Activated CD4-positive, alpha-beta memory T cell treated with anti-CD3 and anti-CD28 coated beads for 36 hours (primary cell): ENCODE measurements around the gene NRCAM. TPM values are rescaled to one million over a fixed set of nuclear protein-coding genes. Genes with fewer than 3 reads are reported as not detected.

Experiments used
- CTCF ChIA-PET: fragments of 350-600 bp; sonication (Branson Sonifier 250); formaldehyde crosslinking; loops from one replicate; lab custom pipeline; 2021; ENCODE audit warnings: antibody characterized with exemption, inconsistent platforms; lab: Charles Lee
- POLR2A ChIA-PET: fragments of 350-600 bp; sonication (Branson Sonifier 250); formaldehyde crosslinking; loops from one replicate; lab custom pipeline; 2021; ENCODE audit warnings: antibody characterized with exemption; lab: Charles Lee
- DNase-seq: peaks from one replicate; pipeline ENCODE4 v3.0.0-alpha.2; 2020
- H3K27ac Mint-ChIP-seq: one replicate; pipeline ENCODE4 v1.8.0; 2021; ENCODE audit warnings: mixed read lengths
- H3K27me3 Mint-ChIP-seq: one replicate; pipeline ENCODE4 v1.8.0; 2021; ENCODE audit warnings: mixed read lengths
- H3K36me3 Mint-ChIP-seq: one replicate; pipeline ENCODE4 v1.8.0; 2021; ENCODE audit warnings: mixed read lengths
- H3K4me1 Mint-ChIP-seq: one replicate; pipeline ENCODE4 v1.8.0; 2021; ENCODE audit warnings: low read depth, mixed read lengths
- H3K4me3 Mint-ChIP-seq: one replicate; pipeline ENCODE4 v1.8.0; 2021; ENCODE audit warnings: mild to moderate bottlenecking, mixed read lengths
- H3K9me3 Mint-ChIP-seq: one replicate; pipeline ENCODE4 v1.8.0; 2021; ENCODE audit warnings: mixed read lengths
- intact Hi-C: fragments of 100-400 bp; cut with micrococcal nuclease; formaldehyde crosslinking; loops from one replicate; pipeline ENCODE4 v1.15.1; 2023
- total RNA-seq, 2 experiments: library from RNA; stranded (reverse); gene quantifications; one replicate each; pipeline ENCODE4 v1.2.3, GENCODE V29; 2021

NRCAM gene
- total RNA-seq, 2 experiments from 2014 or later, result 0.14 TPM; not detected in 1

GRCh38 chr7:108440613-108441012 lies 15.6 kb downstream of the NRCAM start:
- Mint-ChIP-seq H3K4me1 (no peaks in the 10 kb centered on the region), H3K36me3 (no peaks in the 10 kb centered on the region), H3K27ac (no peak overlapping the region), H3K4me3 (no peak overlapping the region), H3K27me3 (peaks cover 6% of the 10 kb centered on the region), H3K9me3 (no peaks in the 10 kb centered on the region)
- DNase-seq, result no peak
- ChIA-PET POLR2A (no interaction called here), CTCF (no interaction called here)
- intact Hi-C loops, result no loop called here

- intact Hi-C loops, result no loop called here
- H3K9me3 Mint-ChIP-seq, result no peaks in the 10 kb centered on the region
- no peaks in the 10 kb centered on the region for H3K4me1 Mint-ChIP-seq
- POLR2A ChIA-PET, result no interaction called here
- H3K36me3 Mint-ChIP-seq, result no peaks in the 10 kb centered on the region
- H3K27ac Mint-ChIP-seq, result no peak overlapping the region
- CTCF ChIA-PET, result no interaction called here
- DNase-seq, result no peak
- no peak overlapping the region for H3K4me3 Mint-ChIP-seq
- H3K27me3 Mint-ChIP-seq, result peaks cover 18% of the 10 kb centered on the region
These were observed 19.3 kb downstream of the NRCAM start for GRCh38 chr7:108436906-108437305.

DNA sequence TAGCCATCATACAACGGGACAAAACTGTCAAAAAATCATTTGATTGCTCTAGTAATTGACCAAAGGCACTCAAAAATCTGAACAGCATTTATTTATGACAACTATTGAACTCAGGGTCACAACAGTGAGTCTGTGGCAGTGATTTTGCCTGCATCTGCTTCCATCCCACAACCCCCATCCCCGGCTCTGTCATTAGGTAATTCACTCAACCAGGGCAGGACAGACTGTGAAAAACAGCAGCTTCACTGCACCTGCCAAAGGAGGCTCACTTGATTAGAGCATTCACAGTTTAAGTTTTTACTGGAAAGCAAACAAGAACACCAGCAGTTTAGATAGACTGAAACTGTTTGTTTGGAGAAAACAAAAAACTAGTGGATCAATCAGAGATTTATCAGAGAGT lies 22.2 kb downstream of the NRCAM start:
- H3K9me3 Mint-ChIP-seq, result no peaks in the 10 kb centered on the region
- H3K27me3 Mint-ChIP-seq, result peaks cover 23% of the 10 kb centered on the region
- no peaks in the 10 kb centered on the region for H3K36me3 Mint-ChIP-seq
- no peak overlapping the region for H3K4me3 Mint-ChIP-seq
- no peak for DNase-seq
- ChIA-PET CTCF (no interaction called here), POLR2A (no interaction called here)
- H3K27ac Mint-ChIP-seq, result no peak overlapping the region
- no peaks in the 10 kb centered on the region for H3K4me1 Mint-ChIP-seq
- intact Hi-C loops, result no loop called here

- intact Hi-C loops, result no loop called here
- ChIA-PET CTCF (no interaction called here), POLR2A (no interaction called here)
- Mint-ChIP-seq H3K4me3 (no peak overlapping the region), H3K27ac (no peak overlapping the region), H3K4me1 (no peaks in the 10 kb centered on the region), H3K9me3 (no peaks in the 10 kb centered on the region), H3K36me3 (no peaks in the 10 kb centered on the region), H3K27me3 (peaks cover 19% of the 10 kb centered on the region)
- no peak for DNase-seq
These were observed 25.1 kb downstream of the NRCAM start for GRCh38 chr7:108431099-108431498.

GRCh38 chr7:108430664-108431063 lies 25.6 kb downstream of the NRCAM start:
- CTCF ChIA-PET, result no interaction called here
- no peaks in the 10 kb centered on the region for H3K4me1 Mint-ChIP-seq

GRCh38 chr7:108427766-108428165 lies 28.5 kb downstream of the NRCAM start:
- Mint-ChIP-seq H3K27ac (no peak overlapping the region), H3K4me3 (no peak overlapping the region), H3K27me3 (peaks cover 21% of the 10 kb centered on the region), H3K9me3 (no peaks in the 10 kb centered on the region), H3K4me1 (no peaks in the 10 kb centered on the region), H3K36me3 (no peaks in the 10 kb centered on the region)
- POLR2A ChIA-PET, result no interaction called here
- intact Hi-C loops, result no loop called here
- no peak for DNase-seq
- CTCF ChIA-PET, result no interaction called here

More at GRCh38 chr7:108430664-108431063, 25.6 kb downstream of the NRCAM start:
- DNase-seq, result no peak
- Mint-ChIP-seq H3K36me3 (no peaks in the 10 kb centered on the region), H3K27me3 (peaks cover 19% of the 10 kb centered on the region), H3K9me3 (no peaks in the 10 kb centered on the region), H3K27ac (no peak overlapping the region), H3K4me3 (no peak overlapping the region)
- POLR2A ChIA-PET, result no interaction called here
- intact Hi-C loops, result no loop called here

DNA sequence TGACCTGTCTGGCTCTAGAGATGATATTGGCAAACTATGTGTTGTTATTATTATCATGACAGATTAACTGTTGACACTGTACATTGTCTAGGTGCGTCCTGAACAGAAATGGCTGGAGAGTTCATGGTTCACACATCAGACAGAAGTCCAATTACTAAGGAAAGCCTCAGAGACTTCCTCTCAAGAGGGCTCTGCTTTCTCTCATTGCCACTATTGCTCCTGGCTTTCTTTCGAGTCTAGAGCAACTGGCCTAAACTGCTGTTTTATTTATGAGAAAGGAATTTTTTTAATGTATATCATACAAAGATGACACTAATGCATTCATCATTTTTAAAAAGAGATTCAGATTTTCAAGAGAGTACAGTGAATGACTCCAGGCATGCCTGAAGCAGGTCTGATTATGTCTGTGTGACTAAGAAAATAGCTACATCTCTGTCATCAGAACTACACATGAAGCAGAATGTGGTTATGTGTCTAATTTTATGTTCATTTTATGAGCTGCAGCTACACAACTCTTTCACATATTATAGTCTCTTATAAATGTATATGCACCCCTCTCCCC lies 30.4 kb downstream of the NRCAM start:
- H3K27ac Mint-ChIP-seq, result no peak overlapping the region
- H3K4me3 Mint-ChIP-seq, result no peak overlapping the region
- POLR2A ChIA-PET, result no interaction called here
- DNase-seq, result no peak
- no peaks in the 10 kb centered on the region for H3K36me3 Mint-ChIP-seq
- peaks cover 17% of the 10 kb centered on the region for H3K27me3 Mint-ChIP-seq
- intact Hi-C loops, result no loop called here
- no peaks in the 10 kb centered on the region for H3K4me1 Mint-ChIP-seq
- CTCF ChIA-PET, result no interaction called here
- no peaks in the 10 kb centered on the region for H3K9me3 Mint-ChIP-seq

DNA sequence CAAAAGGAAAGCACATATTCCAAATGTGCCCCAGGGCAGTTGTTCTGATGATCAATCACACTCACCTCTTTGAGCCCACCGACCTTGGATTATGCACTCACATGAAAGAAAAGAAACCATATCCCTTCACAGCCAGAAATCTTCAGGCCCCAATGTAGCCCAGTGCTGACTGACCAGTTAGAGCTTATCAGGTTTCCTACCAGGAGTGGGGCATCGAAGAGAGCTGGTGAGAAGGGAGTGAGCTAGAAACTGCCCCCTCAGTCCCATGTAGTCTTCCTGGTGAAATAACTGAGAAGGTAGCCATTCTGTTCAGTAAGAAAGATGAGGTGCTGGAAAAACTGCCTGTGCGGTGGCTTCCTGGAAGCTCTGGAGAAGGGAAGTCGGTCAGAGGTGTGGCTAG lies 32.2 kb downstream of the NRCAM start:
- CTCF ChIA-PET, result no interaction called here
- intact Hi-C loops, result no loop called here
- POLR2A ChIA-PET, result no interaction called here
- Mint-ChIP-seq H3K36me3 (no peaks in the 10 kb centered on the region), H3K9me3 (no peaks in the 10 kb centered on the region), H3K4me1 (no peaks in the 10 kb centered on the region), H3K27ac (no peak overlapping the region), H3K27me3 (peaks cover 25% of the 10 kb centered on the region), H3K4me3 (no peak overlapping the region)
- DNase-seq, result no peak

DNA sequence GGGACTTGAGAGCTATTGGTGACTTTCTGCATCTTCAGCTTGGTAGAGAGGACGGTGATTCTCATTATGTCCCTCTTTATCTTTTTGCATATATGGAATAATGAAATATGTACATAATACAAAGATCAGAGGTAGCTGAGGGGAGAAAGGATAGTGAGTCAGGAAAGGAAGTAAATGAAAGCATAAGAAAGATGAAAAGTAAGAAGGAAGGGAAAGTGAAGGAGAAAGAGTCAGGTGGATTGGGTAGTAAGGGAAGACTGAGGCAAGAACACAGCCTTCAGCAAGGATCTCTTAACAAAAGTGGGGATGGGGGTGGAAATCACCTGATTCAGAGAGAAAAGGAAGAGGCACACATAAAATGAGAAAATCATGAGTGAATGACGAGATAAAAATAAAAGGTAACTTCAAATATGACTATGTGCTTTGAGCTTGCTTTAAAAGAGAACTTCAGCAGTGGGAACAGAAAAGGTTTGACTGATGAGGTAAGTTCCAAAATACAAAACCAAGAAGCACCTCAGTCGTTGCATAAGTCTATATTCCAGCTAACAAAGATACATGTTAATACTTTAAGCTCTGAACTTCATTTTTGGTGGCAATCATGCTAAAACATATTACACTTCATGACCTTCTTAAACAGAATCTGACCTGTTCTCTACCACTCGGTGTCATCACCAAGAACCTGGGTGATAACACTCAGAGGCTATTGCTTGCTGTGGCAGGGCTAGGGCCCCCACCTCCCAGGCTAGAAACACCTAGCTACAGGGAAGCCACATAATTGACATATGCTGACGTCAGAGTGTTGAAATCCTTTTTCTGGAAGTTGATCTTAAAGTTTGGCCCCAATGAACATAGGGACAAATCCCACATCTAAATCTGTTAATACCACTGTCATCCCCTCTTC lies 32.9 kb downstream of the NRCAM start:
- Mint-ChIP-seq H3K4me1 (no peaks in the 10 kb centered on the region), H3K9me3 (no peaks in the 10 kb centered on the region), H3K4me3 (no peak overlapping the region), H3K27me3 (peaks cover 28% of the 10 kb centered on the region), H3K27ac (no peak overlapping the region), H3K36me3 (no peaks in the 10 kb centered on the region)
- POLR2A ChIA-PET, result interaction anchor here (0.6 kb wide), 1 partner anchor 54 kb away, joined by 3 read pairs; no protein-coding TSS in a partner anchor
- intact Hi-C loops, result no loop called here
- CTCF ChIA-PET, result no interaction called here
- DNase-seq, result no peak

- Mint-ChIP-seq H3K9me3 (no peaks in the 10 kb centered on the region), H3K36me3 (no peaks in the 10 kb centered on the region), H3K4me1 (no peaks in the 10 kb centered on the region), H3K27ac (no peak overlapping the region), H3K4me3 (no peak overlapping the region), H3K27me3 (peaks cover 36% of the 10 kb centered on the region)
- intact Hi-C loops, result no loop called here
- DNase-seq, result no peak
- CTCF ChIA-PET, result interaction anchor here (0.5 kb wide), 1 partner anchor 434 kb away, joined by 3 read pairs; no protein-coding TSS in a partner anchor
- POLR2A ChIA-PET, result no interaction called here
These were observed 34.4 kb downstream of the NRCAM start for GRCh38 chr7:108421720-108422331.

DNA sequence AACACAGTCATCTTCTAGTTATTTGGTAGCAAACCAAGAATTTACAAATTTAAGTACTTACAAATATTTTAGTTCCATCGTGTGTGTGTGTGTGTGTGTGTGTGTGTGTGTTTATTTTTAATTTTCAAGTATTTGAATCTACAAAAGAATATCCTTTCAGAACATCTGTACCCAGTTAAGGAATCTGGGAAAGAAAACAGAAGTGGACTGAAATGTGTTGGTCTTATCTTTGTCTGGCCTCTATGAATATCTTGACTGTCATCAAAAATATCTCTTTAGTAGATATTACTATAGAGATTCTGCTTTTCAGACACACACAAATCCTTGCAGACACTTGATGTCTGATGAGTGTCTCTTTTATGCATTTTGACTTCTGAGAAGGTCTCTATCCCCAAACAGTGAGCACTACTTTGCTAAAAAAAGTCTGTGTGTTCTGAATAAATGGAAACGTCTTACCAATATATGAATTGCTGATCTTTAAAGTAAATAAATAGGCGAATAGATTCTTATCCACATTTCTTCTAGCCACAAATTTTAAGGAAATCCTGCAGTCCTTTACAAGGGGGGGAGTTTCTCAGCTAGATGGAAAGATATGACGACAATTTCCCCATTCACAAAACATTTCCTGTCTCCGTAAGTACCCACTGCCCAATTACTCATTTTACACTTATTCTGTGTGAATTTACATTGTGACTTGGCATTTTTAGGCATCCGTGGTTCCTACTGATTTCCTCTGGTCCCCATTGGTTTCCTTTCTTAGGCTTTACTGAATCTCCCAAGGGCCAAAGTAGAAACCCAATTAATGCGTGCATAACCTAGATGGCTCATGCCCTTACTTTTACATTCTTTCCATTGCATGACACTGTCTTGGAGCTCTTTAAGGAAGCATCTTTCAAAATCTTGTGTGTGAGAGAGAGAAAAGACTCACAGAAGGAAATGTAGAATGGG lies 36.0 kb downstream of the NRCAM start:
- H3K27me3 Mint-ChIP-seq, result peaks cover 37% of the 10 kb centered on the region
- CTCF ChIA-PET, result no interaction called here
- H3K4me1 Mint-ChIP-seq, result peaks cover 5% of the 10 kb centered on the region

More for the DNA sequence above, 36.0 kb downstream of the NRCAM start:
- intact Hi-C loops, result loop anchor here (5.0 kb wide), 1 partner anchor 108 kb away; no protein-coding TSS in a partner anchor
- Mint-ChIP-seq H3K36me3 (no peaks in the 10 kb centered on the region), H3K9me3 (no peaks in the 10 kb centered on the region), H3K4me3 (no peak overlapping the region), H3K27ac (no peak overlapping the region)
- POLR2A ChIA-PET, result no interaction called here
- DNase-seq, result no peak
